Mesenchymal stem cell (in vitro differentiated cells and primary cell): ENCODE results near the gene BCL3.

Source experiments
- DNase-seq: peaks from one replicate; pipeline ENCODE4 v3.0.0-alpha.2; 2013
- H2AFZ ChIP-seq: one replicate; pipeline ENCODE4 v1.6.1; 2013; ENCODE audit warnings: low read depth, mild to moderate bottlenecking, control low read depth, inconsistent platforms, low read length, moderate library complexity
- H2AK5ac ChIP-seq: 2 replicates; pipeline ENCODE4 v1.6.1; 2013; ENCODE audit warnings: low read length, moderate library complexity, mild to moderate bottlenecking, inconsistent platforms; ENCODE audit not compliant: severe bottlenecking
- H2BK120ac ChIP-seq: one replicate; pipeline ENCODE4 v1.6.1; 2013; ENCODE audit warnings: low read depth, mild to moderate bottlenecking, inconsistent platforms, low read length, moderate library complexity
- H2BK12ac ChIP-seq, 2 experiments: one replicate each; pipeline ENCODE4 v1.6.1; 2013; ENCODE audit warnings: inconsistent platforms in 2 of 2, low read length in 2 of 2, mild to moderate bottlenecking in 2 of 2, moderate library complexity in 2 of 2, control low read depth in 1 of 2
- H2BK15ac ChIP-seq: one replicate; pipeline ENCODE4 v1.6.1; 2013; ENCODE audit warnings: mild to moderate bottlenecking, low read depth, inconsistent platforms; ENCODE audit not compliant: poor library complexity, severe bottlenecking
- H2BK5ac ChIP-seq: 2 replicates; pipeline ENCODE4 v1.6.1; 2013; ENCODE audit warnings: low read depth, mild to moderate bottlenecking, low read length, control low read depth, inconsistent platforms; ENCODE audit not compliant: poor library complexity, severe bottlenecking
- H3K14ac ChIP-seq, 2 experiments: one replicate each; pipeline ENCODE4 v1.6.1; 2013; ENCODE audit warnings: inconsistent platforms in 2 of 2, low read length in 2 of 2, control low read depth in 1 of 2, mild to moderate bottlenecking in 1 of 2, moderate library complexity in 1 of 2
- H3K18ac ChIP-seq, 2 experiments: one replicate each; pipeline ENCODE4 v1.6.1; 2013; ENCODE audit warnings: inconsistent platforms in 2 of 2, low read length in 2 of 2, control low read depth in 1 of 2, low read depth in 1 of 2, mild to moderate bottlenecking in 1 of 2
- H3K23ac ChIP-seq, 2 experiments: one replicate each; pipeline ENCODE4 v1.6.1; 2013; ENCODE audit warnings: inconsistent platforms in 2 of 2, low read length in 2 of 2, mild to moderate bottlenecking in 2 of 2, moderate library complexity in 2 of 2, control low read depth in 1 of 2
- H3K27ac ChIP-seq: 2 replicates; pipeline ENCODE4 v1.5.1; 2013; ENCODE audit warnings: mild to moderate bottlenecking, moderate library complexity, low read length, control low read depth, inconsistent platforms; ENCODE audit not compliant: poor library complexity, severe bottlenecking
- H3K27me3 ChIP-seq, 2 experiments: 2 replicates each; pipeline versions ENCODE4 v1.6.1 to v1.7.0; 2013; ENCODE audit warnings: low read length in 2 of 2, mild to moderate bottlenecking in 2 of 2, moderate library complexity in 2 of 2, control low read depth in 1 of 2, inconsistent platforms in 1 of 2; ENCODE audit not compliant: control insufficient read depth in 1 of 2, insufficient read depth in 1 of 2
- H3K36me3 ChIP-seq, 2 experiments: 2 replicates each; pipeline versions ENCODE4 v1.6.1 to v1.7.0; 2013; ENCODE audit warnings: low read length in 2 of 2, control low read depth in 1 of 2, inconsistent platforms in 1 of 2, low read depth in 1 of 2, mild to moderate bottlenecking in 1 of 2; ENCODE audit not compliant: insufficient read depth in 2 of 2, control insufficient read depth in 1 of 2
- H3K4ac ChIP-seq, 2 experiments: one replicate each; pipeline ENCODE4 v1.6.1; 2013; ENCODE audit warnings: inconsistent platforms in 2 of 2, low read length in 2 of 2, mild to moderate bottlenecking in 2 of 2, moderate library complexity in 2 of 2, control low read depth in 1 of 2, low read depth in 1 of 2
- H3K4me1 ChIP-seq: 2 replicates; pipeline ENCODE4 v1.6.1; 2013; ENCODE audit warnings: low read depth, low read length, control low read depth; ENCODE audit not compliant: control insufficient read depth, insufficient read depth
- H3K4me2 ChIP-seq: 2 replicates; pipeline ENCODE4 v1.6.1; 2013; ENCODE audit warnings: low read length, mild to moderate bottlenecking, inconsistent platforms; ENCODE audit not compliant: poor library complexity, severe bottlenecking
- H3K4me3 ChIP-seq, 2 experiments: 2 replicates each; pipeline versions ENCODE4 v1.5.1 to v1.7.0; 2013; ENCODE audit warnings: low read length in 2 of 2, mild to moderate bottlenecking in 2 of 2, control low read depth in 1 of 2, low read depth in 1 of 2; ENCODE audit not compliant: insufficient read depth in 1 of 2
- H3K79me1 ChIP-seq: replicated peaks from 2 replicates; pipeline ENCODE4 v1.6.1; 2013; ENCODE audit warnings: mild to moderate bottlenecking, control low read depth, low read length, inconsistent platforms; ENCODE audit not compliant: poor library complexity, severe bottlenecking
- H3K9ac ChIP-seq: 2 replicates; pipeline ENCODE4 v1.7.0; 2013; ENCODE audit warnings: mild to moderate bottlenecking, low read length, moderate library complexity
- H3K9me3 ChIP-seq: 2 replicates; pipeline ENCODE4 v1.7.0; 2013; ENCODE audit warnings: mild to moderate bottlenecking, low read length; ENCODE audit not compliant: control insufficient read depth
- H4K8ac ChIP-seq: one replicate; pipeline ENCODE4 v1.6.1; 2013; ENCODE audit warnings: inconsistent platforms, mild to moderate bottlenecking, low read length, moderate library complexity
- H4K91ac ChIP-seq: one replicate; pipeline ENCODE4 v1.6.1; 2013; ENCODE audit warnings: mild to moderate bottlenecking, low read length, inconsistent platforms
- WGBS: methylation state at CpG from one replicate; pipeline ENCODE4 v1.1.7; 2013; ENCODE audit warnings: mixed read lengths; 5-methylcytosine and 5-hydroxymethylcytosine counted together

BCL3 gene

GRCh38 chr19:44752816-44753625 is 4.5 kb downstream of the BCL3 start:
- Histone ChIP-seq H3K14ac (no peak overlapping the region), H3K18ac (peak overlapping the region in 1 of 2 experiments; percentile 58), H2BK120ac (no peak overlapping the region), H4K91ac (no peak overlapping the region), H3K4me3 (peak overlapping the region in 1 of 2 experiments; percentile 68), H3K23ac (no peak overlapping the region), H2AK5ac (peak overlapping the region; percentile 53), H3K9ac (peak overlapping the region; percentile 63), H3K27me3 (no peaks in the 10 kb centered on the region), H4K8ac (no peak overlapping the region), H3K4ac (peak overlapping the region in 1 of 2 experiments; percentile 94), H2BK12ac (peak overlapping the region; percentile 18 to 91), H3K9me3 (no peaks in the 10 kb centered on the region), H3K4me1 (peaks cover 59% of the 10 kb centered on the region), H3K36me3 (peaks cover 19 to 56% of the 10 kb centered on the region in 2 experiments), H2BK15ac (no peak overlapping the region), H3K79me1 (peaks cover 7% of the 10 kb centered on the region), H3K27ac (peak overlapping the region; percentile 74), H3K4me2 (peak overlapping the region; percentile 63), H2BK5ac (no peak overlapping the region), H2AFZ (no peak overlapping the region)
- WGBS: 20% methylated on average over 13 of the region's 18 CpGs
- peak; percentile 98 for DNase-seq

GRCh38 chr19:44753626-44753931 is 5.1 kb downstream of the BCL3 start:
- H3K36me3 ChIP-seq: peaks cover 24 to 60% of the 10 kb centered on the region in 2 experiments

GRCh38 chr19:44753932-44754749 is 5.6 kb downstream of the BCL3 start:
- Histone ChIP-seq H2BK15ac (peak overlapping the region; percentile 94), H2AK5ac (peak overlapping the region; percentile 72), H3K18ac (peak overlapping the region; percentile 79 to 93), H3K9ac (peak overlapping the region; percentile 90), H3K14ac (peak overlapping the region in 1 of 2 experiments; percentile 76), H3K27ac (peak overlapping the region; percentile 60), H4K91ac (peak overlapping the region; percentile 98), H3K36me3 (peaks cover 30 to 62% of the 10 kb centered on the region in 2 experiments), H2AFZ (no peak overlapping the region), H2BK120ac (peak overlapping the region; percentile 91), H3K4me1 (peaks cover 67% of the 10 kb centered on the region), H2BK5ac (peak overlapping the region; percentile 51), H3K4me3 (peak overlapping the region in 1 of 2 experiments; percentile 79), H3K9me3 (no peaks in the 10 kb centered on the region), H4K8ac (peak overlapping the region; percentile 91), H3K23ac (no peak overlapping the region), H3K4me2 (peak overlapping the region; percentile 86), H3K27me3 (no peaks in the 10 kb centered on the region), H2BK12ac (peak overlapping the region; percentile 75 to 92), H3K4ac (peak overlapping the region; percentile 79 to 94), H3K79me1 (peaks cover 9% of the 10 kb centered on the region)
- 2% methylated on average over 27 of the region's 33 CpGs for WGBS
- DNase-seq: peak; percentile 89

More at GRCh38 chr19:44753626-44753931, 5.1 kb downstream of the BCL3 start:
- H2AFZ ChIP-seq: no peak overlapping the region
- H4K8ac ChIP-seq: peak overlapping the region; percentile 91
- H3K9me3 ChIP-seq: no peaks in the 10 kb centered on the region
- peak overlapping the region; percentile 14 to 17 for H2BK12ac ChIP-seq
- peak overlapping the region; percentile 72 for H2AK5ac ChIP-seq
- peak overlapping the region; percentile 79 to 93 for H3K18ac ChIP-seq
- WGBS: 0% methylated on average over 3 of the region's 11 CpGs
- H2BK120ac ChIP-seq: peak overlapping the region; percentile 74
- H3K27me3 ChIP-seq: no peaks in the 10 kb centered on the region
- H3K23ac ChIP-seq: no peak overlapping the region
- H3K4me1 ChIP-seq: peaks cover 65% of the 10 kb centered on the region
- no peak overlapping the region for H2BK15ac ChIP-seq
- peak overlapping the region in 1 of 2 experiments; percentile 79 for H3K4me3 ChIP-seq
- peaks cover 8% of the 10 kb centered on the region for H3K79me1 ChIP-seq
- H3K14ac ChIP-seq: no peak overlapping the region
- no peak overlapping the region for H4K91ac ChIP-seq
- H3K9ac ChIP-seq: peak overlapping the region; percentile 90
- H3K4me2 ChIP-seq: peak overlapping the region; percentile 86
- H3K27ac ChIP-seq: peak overlapping the region; percentile 60
- DNase-seq: no peak
- H3K4ac ChIP-seq: peak overlapping the region in 1 of 2 experiments; percentile 94
- H2BK5ac ChIP-seq: peak overlapping the region; percentile 63

- peak overlapping the region in 1 of 2 experiments; percentile 47 for H3K23ac ChIP-seq
- H2BK120ac ChIP-seq: peak overlapping the region; percentile 91
- no peaks in the 10 kb centered on the region for H3K9me3 ChIP-seq
- H3K4me3 ChIP-seq: peak overlapping the region in 1 of 2 experiments; percentile 79
- H2BK12ac ChIP-seq: peak overlapping the region; percentile 74 to 75
- H3K4me2 ChIP-seq: peak overlapping the region; percentile 58
- no peak overlapping the region for H2AFZ ChIP-seq
- peak overlapping the region; percentile 58 to 77 for H3K18ac ChIP-seq
- peak overlapping the region; percentile 80 for H2AK5ac ChIP-seq
- 28% methylated on average over 8 of the region's 11 CpGs for WGBS
- H2BK5ac ChIP-seq: peak overlapping the region; percentile 51
- peak overlapping the region; percentile 73 for H4K91ac ChIP-seq
- no peaks in the 10 kb centered on the region for H3K27me3 ChIP-seq
- peaks cover 69% of the 10 kb centered on the region for H3K4me1 ChIP-seq
- peak overlapping the region; percentile 45 for H4K8ac ChIP-seq
- H2BK15ac ChIP-seq: peak overlapping the region; percentile 77
- peak overlapping the region; percentile 32 to 35 for H3K4ac ChIP-seq
- H3K79me1 ChIP-seq: peaks cover 6% of the 10 kb centered on the region
- DNase-seq: no peak
- H3K36me3 ChIP-seq: peaks cover 36 to 68% of the 10 kb centered on the region in 2 experiments
- peak overlapping the region; percentile 50 for H3K27ac ChIP-seq
- H3K14ac ChIP-seq: no peak overlapping the region
- peak overlapping the region; percentile 71 for H3K9ac ChIP-seq
Observed at GRCh38 chr19:44754750-44755080, 6.2 kb downstream of the BCL3 start.
